Memory B cell (primary cell): Measurements from ENCODE around the gene CNIH4.
"Not testable (repeated sequence)": the region's sequence is repeated elsewhere in the genome, so short reads cannot be mapped to it uniquely, and the experiment has no call there.

Experiments
- ATAC-seq: fragments of 150-1000 bp; cut with Tn5 transposase; 2 replicates; pipeline ENCODE4 v1.10.0; 2021; ENCODE audit warnings: low read depth, mild to moderate bottlenecking, moderate library complexity
- DNase-seq, 2 donors: peaks; one replicate each; pipeline ENCODE4 v3.0.0; 2022; ENCODE audit warnings: low spot score in 2 of 2
- H3K27ac Mint-ChIP-seq: one replicate; pipeline ENCODE4 v1.8.0; 2022; ENCODE audit warnings: mild to moderate bottlenecking, moderate library complexity, mixed read lengths
- H3K27me3 Mint-ChIP-seq: one replicate; pipeline ENCODE4 v1.8.0; 2022; ENCODE audit warnings: mixed read lengths
- H3K36me3 Mint-ChIP-seq: one replicate; pipeline ENCODE4 v1.8.0; 2022; ENCODE audit warnings: mild to moderate bottlenecking, mixed read lengths
- H3K4me1 Mint-ChIP-seq: one replicate; pipeline ENCODE4 v1.8.0; 2022; ENCODE audit warnings: mixed read lengths
- H3K4me3 Mint-ChIP-seq: one replicate; pipeline ENCODE4 v1.8.0; 2022; ENCODE audit warnings: mild to moderate bottlenecking, moderate library complexity, mixed read lengths
- H3K9me3 Mint-ChIP-seq: one replicate; pipeline ENCODE4 v1.8.0; 2022; ENCODE audit warnings: mixed read lengths

The CNIH4 gene

GRCh38 chr1:224402472-224403036, 45.9 kb downstream of the CNIH4 start:
- H3K9me3 Mint-ChIP-seq, result no peaks in the 10 kb centered on the region
- peaks cover 2% of the 10 kb centered on the region for H3K4me1 Mint-ChIP-seq
- H3K27ac Mint-ChIP-seq, result no peak overlapping the region

GRCh38 chr1:224404916-224405603, 48.4 kb downstream of the CNIH4 start:
- H3K36me3 Mint-ChIP-seq, result peaks cover 20% of the 10 kb centered on the region
- H3K27ac Mint-ChIP-seq, result peak overlapping the region; percentile 68
- no peak overlapping the region for H3K4me3 Mint-ChIP-seq
- no peaks in the 10 kb centered on the region for H3K9me3 Mint-ChIP-seq
- no peaks in the 10 kb centered on the region for H3K27me3 Mint-ChIP-seq
- no peak for ATAC-seq
- H3K4me1 Mint-ChIP-seq, result peaks cover 5% of the 10 kb centered on the region
- DNase-seq, result no peak

More at GRCh38 chr1:224402472-224403036, 45.9 kb downstream of the CNIH4 start:
- H3K36me3 Mint-ChIP-seq, result peaks cover 25% of the 10 kb centered on the region
- H3K4me3 Mint-ChIP-seq, result no peak overlapping the region
- ATAC-seq, result no peak
- H3K27me3 Mint-ChIP-seq, result no peaks in the 10 kb centered on the region
- no peak for DNase-seq

GRCh38 chr1:224405604-224405970, 48.9 kb downstream of the CNIH4 start:
- Mint-ChIP-seq H3K4me3 (no peak overlapping the region), H3K4me1 (peaks cover 5% of the 10 kb centered on the region), H3K36me3 (peaks cover 20% of the 10 kb centered on the region), H3K27ac (peak overlapping the region; percentile 68), H3K9me3 (no peaks in the 10 kb centered on the region), H3K27me3 (no peaks in the 10 kb centered on the region)
- ATAC-seq, result no peak
- no peak for DNase-seq

GRCh38 chr1:224406216-224406615, 49.5 kb downstream of the CNIH4 start:
- no peak overlapping the region for H3K4me3 Mint-ChIP-seq
- H3K9me3 Mint-ChIP-seq, result no peaks in the 10 kb centered on the region
- no peaks in the 10 kb centered on the region for H3K27me3 Mint-ChIP-seq
- peaks cover 5% of the 10 kb centered on the region for H3K4me1 Mint-ChIP-seq
- no peak for ATAC-seq
- DNase-seq, result no peak
- peak overlapping the region; percentile 68 for H3K27ac Mint-ChIP-seq
- peaks cover 19% of the 10 kb centered on the region for H3K36me3 Mint-ChIP-seq

- Mint-ChIP-seq H3K27ac (peak overlapping the region; percentile 30), H3K4me1 (peaks cover 5% of the 10 kb centered on the region), H3K27me3 (no peaks in the 10 kb centered on the region), H3K4me3 (no peak overlapping the region), H3K36me3 (peaks cover 20% of the 10 kb centered on the region), H3K9me3 (no peaks in the 10 kb centered on the region)
- ATAC-seq (no peak), DNase-seq (no peak)
These were observed 51.1 kb downstream of the CNIH4 start for GRCh38 chr1:224407571-224408293.

GRCh38 chr1:224408294-224408590, 51.6 kb downstream of the CNIH4 start:
- no peaks in the 10 kb centered on the region for H3K9me3 Mint-ChIP-seq

GRCh38 chr1:224411766-224412165, 55.1 kb downstream of the CNIH4 start:
- no peaks in the 10 kb centered on the region for H3K9me3 Mint-ChIP-seq
- ATAC-seq (no peak), DNase-seq (no peak)
- peak overlapping the region; percentile 24 for H3K27ac Mint-ChIP-seq
- no peak overlapping the region for H3K4me3 Mint-ChIP-seq
- H3K4me1 Mint-ChIP-seq, result peaks cover 3% of the 10 kb centered on the region
- H3K27me3 Mint-ChIP-seq, result no peaks in the 10 kb centered on the region
- peaks cover 18% of the 10 kb centered on the region for H3K36me3 Mint-ChIP-seq

More at GRCh38 chr1:224408294-224408590, 51.6 kb downstream of the CNIH4 start:
- H3K36me3 Mint-ChIP-seq, result peaks cover 20% of the 10 kb centered on the region
- H3K4me3 Mint-ChIP-seq, result no peak overlapping the region
- peaks cover 5% of the 10 kb centered on the region for H3K4me1 Mint-ChIP-seq
- no peaks in the 10 kb centered on the region for H3K27me3 Mint-ChIP-seq
- H3K27ac Mint-ChIP-seq, result peak overlapping the region; percentile 30
- DNase-seq (no peak), ATAC-seq (no peak)

GRCh38 chr1:224420106-224420505, 63.4 kb downstream of the CNIH4 start:
- ATAC-seq, result no peak
- Mint-ChIP-seq H3K27me3 (no peaks in the 10 kb centered on the region), H3K9me3 (no peaks in the 10 kb centered on the region), H3K27ac (peak overlapping the region; percentile 17), H3K36me3 (peaks cover 29% of the 10 kb centered on the region), H3K4me3 (no peak overlapping the region), H3K4me1 (peaks cover 7% of the 10 kb centered on the region)
- no peak for DNase-seq

GRCh38 chr1:224425279-224425884, 68.7 kb downstream of the CNIH4 start:
- DNase-seq, result no peak
- Mint-ChIP-seq H3K27ac (peak overlapping the region; percentile 46), H3K27me3 (no peaks in the 10 kb centered on the region), H3K4me3 (no peak overlapping the region), H3K36me3 (peaks cover 26% of the 10 kb centered on the region), H3K9me3 (no peaks in the 10 kb centered on the region), H3K4me1 (peaks cover 15% of the 10 kb centered on the region)
- no peak for ATAC-seq

GRCh38 chr1:224426869-224427268, 70.2 kb downstream of the CNIH4 start:
- not testable (repeated sequence) for DNase-seq, ATAC-seq, H3K9me3 Mint-ChIP-seq, H3K27me3 Mint-ChIP-seq, H3K27ac Mint-ChIP-seq, H3K4me3 Mint-ChIP-seq
- peaks cover 25% of the 10 kb centered on the region for H3K36me3 Mint-ChIP-seq
- H3K4me1 Mint-ChIP-seq, result peaks cover 23% of the 10 kb centered on the region

- no peak for DNase-seq
- peak overlapping the region; percentile 38 for H3K27ac Mint-ChIP-seq
- H3K36me3 Mint-ChIP-seq, result peaks cover 21% of the 10 kb centered on the region
- no peaks in the 10 kb centered on the region for H3K27me3 Mint-ChIP-seq
- H3K4me3 Mint-ChIP-seq, result no peak overlapping the region
- no peaks in the 10 kb centered on the region for H3K9me3 Mint-ChIP-seq
- no peak for ATAC-seq
- peaks cover 25% of the 10 kb centered on the region for H3K4me1 Mint-ChIP-seq
These were observed 70.7 kb downstream of the CNIH4 start for GRCh38 chr1:224427346-224427745.

- H3K27me3 Mint-ChIP-seq, H3K4me3 Mint-ChIP-seq, ATAC-seq, DNase-seq, H3K9me3 Mint-ChIP-seq: not testable (repeated sequence)
- Mint-ChIP-seq H3K36me3 (peaks cover 12% of the 10 kb centered on the region), H3K27ac (peak overlapping the region; percentile 50), H3K4me1 (peaks cover 35% of the 10 kb centered on the region)
These were observed 72.0 kb downstream of the CNIH4 start for GRCh38 chr1:224428713-224429112.
